SK-N-MC (cell line): ENCODE results near the gene DTX3.

Source experiments
- EZH2 ChIP-seq: fragments of 200-600 bp; sonication (generic); IDR thresholded peaks from one replicate; pipeline ENCODE4 v1.6.1; 2017; ENCODE audit warnings: antibody characterized with exemption
- POLR2AphosphoS5 ChIP-seq: IDR thresholded peaks from 2 replicates; pipeline ENCODE4 v1.6.1; 2012; ENCODE audit warnings: mild to moderate bottlenecking, low read depth, low read length, borderline replicate concordance

- TF ChIP-seq EZH2 (no peak), POLR2AphosphoS5 (no peak)
Measured at GRCh38 chr12:57614948-57615500, 10.4 kb downstream of the DTX3 start.
